Glutamatergic neuron (in vitro differentiated cells): Measurements from ENCODE around the gene CAND2. TPM values are rescaled to one million over a fixed set of nuclear protein-coding genes. Genes with fewer than 3 reads are reported as not detected.

Source experiments
- DNase-seq: peaks from one replicate; pipeline ENCODE4 v3.0.0; 2022
- H3K27ac Mint-ChIP-seq: one replicate; pipeline ENCODE4 v1.8.0; 2020; ENCODE audit warnings: mild to moderate bottlenecking, mixed read lengths, inconsistent platforms; ENCODE audit not compliant: unreplicated experiment
- H3K27me3 Mint-ChIP-seq: one replicate; pipeline ENCODE4 v1.8.0; 2020; ENCODE audit warnings: mild to moderate bottlenecking, moderate library complexity, mixed read lengths, inconsistent platforms; ENCODE audit not compliant: unreplicated experiment
- H3K36me3 Mint-ChIP-seq: one replicate; pipeline ENCODE4 v1.8.0; 2020; ENCODE audit warnings: mild to moderate bottlenecking, mixed read lengths, inconsistent platforms; ENCODE audit not compliant: unreplicated experiment
- H3K4me1 Mint-ChIP-seq: one replicate; pipeline ENCODE4 v1.8.0; 2020; ENCODE audit warnings: mild to moderate bottlenecking, low read depth, mixed read lengths, inconsistent platforms; ENCODE audit not compliant: unreplicated experiment
- H3K4me3 Mint-ChIP-seq: one replicate; pipeline ENCODE4 v1.8.0; 2020; ENCODE audit warnings: mild to moderate bottlenecking, mixed read lengths, inconsistent platforms; ENCODE audit not compliant: unreplicated experiment
- H3K9me3 Mint-ChIP-seq: one replicate; pipeline ENCODE4 v1.8.0; 2020; ENCODE audit warnings: mild to moderate bottlenecking, moderate library complexity, mixed read lengths, inconsistent platforms; ENCODE audit not compliant: unreplicated experiment
- total RNA-seq: library from RNA; stranded (reverse); fragmentation: NEBNext Ultra II Directional; extraction: Animal tissue kit (Norgen Biotek cat#: 25700); gene quantifications from one replicate; pipeline ENCODE4 v1.2.1, GENCODE V29; 2021; ENCODE audit not compliant: unreplicated experiment
- TF ChIP-seq, protein P1 (sequence below): fragments of 200-600 bp; sonication (generic); IDR thresholded peaks from one replicate; pipeline ENCODE4 v1.5.0; 2021; ENCODE audit not compliant: partially characterized antibody, unreplicated experiment

CAND2 gene
- total RNA-seq, 1 donor from 2014 or later, result 8.8 TPM

- TF ChIP-seq, protein P1, sequence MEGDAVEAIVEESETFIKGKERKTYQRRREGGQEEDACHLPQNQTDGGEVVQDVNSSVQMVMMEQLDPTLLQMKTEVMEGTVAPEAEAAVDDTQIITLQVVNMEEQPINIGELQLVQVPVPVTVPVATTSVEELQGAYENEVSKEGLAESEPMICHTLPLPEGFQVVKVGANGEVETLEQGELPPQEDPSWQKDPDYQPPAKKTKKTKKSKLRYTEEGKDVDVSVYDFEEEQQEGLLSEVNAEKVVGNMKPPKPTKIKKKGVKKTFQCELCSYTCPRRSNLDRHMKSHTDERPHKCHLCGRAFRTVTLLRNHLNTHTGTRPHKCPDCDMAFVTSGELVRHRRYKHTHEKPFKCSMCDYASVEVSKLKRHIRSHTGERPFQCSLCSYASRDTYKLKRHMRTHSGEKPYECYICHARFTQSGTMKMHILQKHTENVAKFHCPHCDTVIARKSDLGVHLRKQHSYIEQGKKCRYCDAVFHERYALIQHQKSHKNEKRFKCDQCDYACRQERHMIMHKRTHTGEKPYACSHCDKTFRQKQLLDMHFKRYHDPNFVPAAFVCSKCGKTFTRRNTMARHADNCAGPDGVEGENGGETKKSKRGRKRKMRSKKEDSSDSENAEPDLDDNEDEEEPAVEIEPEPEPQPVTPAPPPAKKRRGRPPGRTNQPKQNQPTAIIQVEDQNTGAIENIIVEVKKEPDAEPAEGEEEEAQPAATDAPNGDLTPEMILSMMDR, result no peak
- peaks cover 5% of the 10 kb centered on the region for H3K27me3 Mint-ChIP-seq
- peaks cover 5% of the 10 kb centered on the region for H3K9me3 Mint-ChIP-seq
- H3K4me1 Mint-ChIP-seq, result no peaks in the 10 kb centered on the region
- no peak overlapping the region for H3K4me3 Mint-ChIP-seq
- no peak for DNase-seq
- no peaks in the 10 kb centered on the region for H3K36me3 Mint-ChIP-seq
- no peak overlapping the region for H3K27ac Mint-ChIP-seq
These were observed 3.3 kb downstream of the CAND2 start for GRCh38 chr3:12799525-12800440.

GRCh38 chr3:12803371-12803770 is 6.9 kb downstream of the CAND2 start:
- H3K27ac Mint-ChIP-seq, result no peak overlapping the region
- peaks cover 2% of the 10 kb centered on the region for H3K27me3 Mint-ChIP-seq
- no peaks in the 10 kb centered on the region for H3K4me1 Mint-ChIP-seq
- TF ChIP-seq, protein P1, result no peak
- DNase-seq, result no peak
- H3K4me3 Mint-ChIP-seq, result no peak overlapping the region
- no peaks in the 10 kb centered on the region for H3K36me3 Mint-ChIP-seq
- H3K9me3 Mint-ChIP-seq, result peaks cover 2% of the 10 kb centered on the region

DNA sequence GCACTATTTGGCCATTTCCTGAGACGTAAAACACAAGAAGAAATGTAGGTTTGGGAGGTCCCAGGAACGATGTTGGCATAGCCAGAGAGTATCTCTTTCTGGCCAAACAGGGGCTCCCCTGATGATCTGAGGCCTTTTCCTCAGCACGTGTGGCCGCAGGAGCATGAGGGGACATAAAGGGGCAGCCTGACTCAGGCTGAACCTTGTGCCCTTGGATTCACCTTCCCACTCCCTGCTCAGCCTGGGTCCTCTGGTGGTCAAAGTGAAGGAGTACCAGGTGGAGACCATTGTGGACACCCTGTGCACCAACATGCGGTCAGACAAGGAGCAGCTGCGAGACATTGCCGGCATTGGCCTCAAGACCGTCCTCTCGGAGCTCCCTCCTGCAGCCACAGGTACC is 10.6 kb downstream of the CAND2 start:
- H3K9me3 Mint-ChIP-seq, result peaks cover 3% of the 10 kb centered on the region
- TF ChIP-seq, protein P1, result no peak

GRCh38 chr3:12807601-12808359 is 11.3 kb downstream of the CAND2 start:
- Mint-ChIP-seq H3K27ac (no peak overlapping the region), H3K9me3 (peaks cover 3% of the 10 kb centered on the region), H3K4me1 (peaks cover 3% of the 10 kb centered on the region), H3K27me3 (peaks cover 6% of the 10 kb centered on the region), H3K4me3 (no peak overlapping the region), H3K36me3 (no peaks in the 10 kb centered on the region)
- DNase-seq, result no peak
- TF ChIP-seq, protein P1, result peak; percentile 13

More for the DNA sequence above, 10.6 kb downstream of the CAND2 start:
- DNase-seq, result no peak
- H3K27ac Mint-ChIP-seq, result no peak overlapping the region
- H3K4me3 Mint-ChIP-seq, result no peak overlapping the region
- peaks cover 6% of the 10 kb centered on the region for H3K27me3 Mint-ChIP-seq
- H3K36me3 Mint-ChIP-seq, result no peaks in the 10 kb centered on the region
- H3K4me1 Mint-ChIP-seq, result peaks cover 3% of the 10 kb centered on the region
